Measurements from ENCODE around the gene BIN1.

DNA sequence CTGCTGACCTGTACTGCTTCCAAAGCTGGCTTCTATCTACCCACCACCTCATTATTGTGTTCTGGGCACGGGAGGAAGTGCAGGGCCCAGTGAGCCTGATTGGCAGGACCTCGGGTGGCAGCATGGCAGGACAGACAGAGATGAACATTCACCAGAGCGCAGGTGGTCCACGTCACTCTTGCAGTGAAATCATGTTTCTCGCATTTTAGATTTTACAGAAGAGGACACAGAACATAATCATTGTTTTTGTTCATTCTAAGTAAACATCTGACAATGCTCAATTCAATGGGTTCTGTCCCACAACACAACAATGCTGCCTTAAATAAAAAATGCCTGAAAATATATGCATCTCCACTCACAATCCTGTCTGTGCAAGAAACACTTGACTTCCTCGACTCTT, 11.5 kb upstream of the BIN1 start:
- TF ChIP-seq, protein P1, sequence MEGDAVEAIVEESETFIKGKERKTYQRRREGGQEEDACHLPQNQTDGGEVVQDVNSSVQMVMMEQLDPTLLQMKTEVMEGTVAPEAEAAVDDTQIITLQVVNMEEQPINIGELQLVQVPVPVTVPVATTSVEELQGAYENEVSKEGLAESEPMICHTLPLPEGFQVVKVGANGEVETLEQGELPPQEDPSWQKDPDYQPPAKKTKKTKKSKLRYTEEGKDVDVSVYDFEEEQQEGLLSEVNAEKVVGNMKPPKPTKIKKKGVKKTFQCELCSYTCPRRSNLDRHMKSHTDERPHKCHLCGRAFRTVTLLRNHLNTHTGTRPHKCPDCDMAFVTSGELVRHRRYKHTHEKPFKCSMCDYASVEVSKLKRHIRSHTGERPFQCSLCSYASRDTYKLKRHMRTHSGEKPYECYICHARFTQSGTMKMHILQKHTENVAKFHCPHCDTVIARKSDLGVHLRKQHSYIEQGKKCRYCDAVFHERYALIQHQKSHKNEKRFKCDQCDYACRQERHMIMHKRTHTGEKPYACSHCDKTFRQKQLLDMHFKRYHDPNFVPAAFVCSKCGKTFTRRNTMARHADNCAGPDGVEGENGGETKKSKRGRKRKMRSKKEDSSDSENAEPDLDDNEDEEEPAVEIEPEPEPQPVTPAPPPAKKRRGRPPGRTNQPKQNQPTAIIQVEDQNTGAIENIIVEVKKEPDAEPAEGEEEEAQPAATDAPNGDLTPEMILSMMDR (IDR thresholded peaks at IDR 0.05): no peak
- no peak for TF ChIP-seq EZH2 (IDR thresholded peaks at IDR 0.05; ENCODE audit: borderline replicate concordance, insufficient read depth, low read depth, low read length, poor library complexity, severe bottlenecking)
